Gastroesophageal sphincter (tissue), 4 donors: ENCODE data around the gene KDM6B. TPM values are rescaled to one million over a fixed set of nuclear protein-coding genes. Genes with fewer than 3 reads are reported as not detected.

ENCODE experiments used
- ATAC-seq: fragments of 150-250 bp; one replicate; pipeline ENCODE4 v1.9.1; 2016; ENCODE audit warnings: mild to moderate bottlenecking, moderate library complexity
- H3K27ac ChIP-seq, 4 donors: fragments of 200-600 bp; sonication (generic) in 3 of 4; 1 replicate in 3 of 4; 2 replicates in 1 of 4; pipeline ENCODE4 v1.5.1; 2016 to 2019
- H3K27me3 ChIP-seq: fragments of 200-600 bp; sonication (generic); one replicate; pipeline ENCODE4 v1.5.1; 2019
- H3K36me3 ChIP-seq, 2 donors: fragments of 200-600 bp; sonication (generic); one replicate each; pipeline ENCODE4 v1.5.1; 2019; ENCODE audit warnings: control low read depth in 1 of 2
- H3K4me1 ChIP-seq, 3 donors: fragments of 200-600 bp; sonication (generic); 1 replicate in 2 of 3; 2 replicates in 1 of 3; pipeline ENCODE4 v1.5.1; 2016 to 2019; ENCODE audit warnings: control low read depth in 2 of 3
- H3K4me3 ChIP-seq, 2 donors: fragments of 200-600 bp; sonication (generic); one replicate each; pipeline ENCODE4 v1.5.1; 2019; ENCODE audit warnings: mild to moderate bottlenecking in 1 of 2, moderate library complexity in 1 of 2
- H3K9me3 ChIP-seq, 3 donors: fragments of 200-600 bp; sonication (generic); one replicate each; pipeline ENCODE4 v1.5.1; 2017 to 2019; ENCODE audit warnings: control low read depth in 2 of 3
- EP300 ChIP-seq: sonication (generic); formaldehyde crosslinking; IDR thresholded peaks from one replicate; pipeline ENCODE4 v1.6.1; 2017; ENCODE audit warnings: antibody characterized with exemption, mild to moderate bottlenecking
- POLR2A ChIP-seq, 2 donors: fragments of 450-650 bp; IDR thresholded peaks; one replicate each; pipeline ENCODE4 v1.6.1; 2017; ENCODE audit warnings: antibody characterized with exemption in 2 of 2, mild to moderate bottlenecking in 2 of 2, moderate library complexity in 1 of 2
- POLR2AphosphoS5 ChIP-seq: sonication (generic); formaldehyde crosslinking; IDR thresholded peaks from one replicate; pipeline ENCODE4 v1.6.1; 2017; ENCODE audit warnings: antibody characterized with exemption
- WGBS, 2 donors: methylation state at CpG; one replicate each; pipeline ENCODE4 v1.1.5; 2018; ENCODE audit warnings: low coverage in 1 of 2; 5-methylcytosine and 5-hydroxymethylcytosine counted together
- total RNA-seq, 4 donors: library from RNA; depleted of rRNA; stranded (reverse); fragments of >200 nt; gene quantifications; one replicate each; pipeline ENCODE4 v1.1.0, GENCODE V29; 2016
- TF ChIP-seq, protein P1 (sequence below), 4 experiments: fragments of 200-600 bp in 2 of 4; fragments of 450-650 bp in 2 of 4; sonication (generic) in 1 of 4; IDR thresholded peaks; one replicate each; pipeline ENCODE4 v1.5.1; 2017 to 2019; ENCODE audit warnings: antibody characterized with exemption in 4 of 4, mild to moderate bottlenecking in 2 of 4, moderate library complexity in 2 of 4

Gene KDM6B
- total RNA-seq, 4 donors from 2014 or later, result 5.7 to 16.2 (median 15.6) TPM

- peaks cover 9 to 93% (median 51%) of the 10 kb centered on the region in 3 donors for H3K4me1 ChIP-seq
Measured at GRCh38 chr17:7840875-7841274, 6.9 kb downstream of the KDM6B start.

GRCh38 chr17:7841396-7841914 lies 7.4 kb downstream of the KDM6B start:
- peak overlapping the region; percentile 78 to 99 (median 94) for H3K27ac ChIP-seq
- peaks cover 9 to 91% (median 46%) of the 10 kb centered on the region in 3 donors for H3K4me1 ChIP-seq
- 1 to 3% methylated on average over 18 to 22 of the region's 34 CpGs for WGBS, 2 donors
- H3K27me3 ChIP-seq, result no peaks in the 10 kb centered on the region
- H3K4me3 ChIP-seq, result peak overlapping the region; percentile 68 to 84
- H3K9me3 ChIP-seq, result no peaks in the 10 kb centered on the region
- H3K36me3 ChIP-seq, result peaks cover 0 to 27% of the 10 kb centered on the region in 2 donors
- peak; percentile 74 for ATAC-seq
- TF ChIP-seq, protein P1, sequence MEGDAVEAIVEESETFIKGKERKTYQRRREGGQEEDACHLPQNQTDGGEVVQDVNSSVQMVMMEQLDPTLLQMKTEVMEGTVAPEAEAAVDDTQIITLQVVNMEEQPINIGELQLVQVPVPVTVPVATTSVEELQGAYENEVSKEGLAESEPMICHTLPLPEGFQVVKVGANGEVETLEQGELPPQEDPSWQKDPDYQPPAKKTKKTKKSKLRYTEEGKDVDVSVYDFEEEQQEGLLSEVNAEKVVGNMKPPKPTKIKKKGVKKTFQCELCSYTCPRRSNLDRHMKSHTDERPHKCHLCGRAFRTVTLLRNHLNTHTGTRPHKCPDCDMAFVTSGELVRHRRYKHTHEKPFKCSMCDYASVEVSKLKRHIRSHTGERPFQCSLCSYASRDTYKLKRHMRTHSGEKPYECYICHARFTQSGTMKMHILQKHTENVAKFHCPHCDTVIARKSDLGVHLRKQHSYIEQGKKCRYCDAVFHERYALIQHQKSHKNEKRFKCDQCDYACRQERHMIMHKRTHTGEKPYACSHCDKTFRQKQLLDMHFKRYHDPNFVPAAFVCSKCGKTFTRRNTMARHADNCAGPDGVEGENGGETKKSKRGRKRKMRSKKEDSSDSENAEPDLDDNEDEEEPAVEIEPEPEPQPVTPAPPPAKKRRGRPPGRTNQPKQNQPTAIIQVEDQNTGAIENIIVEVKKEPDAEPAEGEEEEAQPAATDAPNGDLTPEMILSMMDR (IDR thresholded peaks at IDR 0.05), result peak in 1 of 4 experiments; percentile 64
- TF ChIP-seq POLR2AphosphoS5 (no peak), EP300 (no peak), POLR2A (IDR thresholded peaks at IDR 0.05) (peak in 1 of 2 donors; percentile 39)

More at GRCh38 chr17:7840875-7841274, 6.9 kb downstream of the KDM6B start:
- TF ChIP-seq POLR2A (IDR thresholded peaks at IDR 0.05) (no peak), POLR2AphosphoS5 (no peak), EP300 (no peak)
- TF ChIP-seq, protein P1 (IDR thresholded peaks at IDR 0.05), result no peak
- Histone ChIP-seq H3K9me3 (no peaks in the 10 kb centered on the region), H3K27ac (peak overlapping the region; percentile 78 to 99 (median 94)), H3K27me3 (no peaks in the 10 kb centered on the region), H3K4me3 (peak overlapping the region in 1 of 2 donors; percentile 84), H3K36me3 (peaks cover 0 to 21% of the 10 kb centered on the region in 2 donors)
- WGBS, 2 donors, result 83% methylated on average over 1 of the region's 1 CpG; no CpG with 5 or more reads in 1 of the 2 donors
- no peak for ATAC-seq

- Histone ChIP-seq H3K36me3 (peaks cover 0 to 32% of the 10 kb centered on the region in 2 donors), H3K27me3 (no peaks in the 10 kb centered on the region), H3K9me3 (no peaks in the 10 kb centered on the region), H3K27ac (peak overlapping the region; percentile 78 to 99 (median 94)), H3K4me1 (peaks cover 7 to 86% (median 41%) of the 10 kb centered on the region in 3 donors), H3K4me3 (peak overlapping the region; percentile 68 to 84)
- peak; percentile 67 for ATAC-seq
- 0% methylated on average over 1 of the region's 46 CpGs; no CpG with 5 or more reads in 1 of the 2 donors for WGBS, 2 donors
- TF ChIP-seq, protein P1 (IDR thresholded peaks at IDR 0.05), result peak in 2 of 4 experiments; percentile 16 to 38
- TF ChIP-seq POLR2AphosphoS5, result no peak
- no peak for TF ChIP-seq EP300
- no peak for TF ChIP-seq POLR2A (IDR thresholded peaks at IDR 0.05)
Measured at GRCh38 chr17:7841915-7842379, 7.9 kb downstream of the KDM6B start.

DNA sequence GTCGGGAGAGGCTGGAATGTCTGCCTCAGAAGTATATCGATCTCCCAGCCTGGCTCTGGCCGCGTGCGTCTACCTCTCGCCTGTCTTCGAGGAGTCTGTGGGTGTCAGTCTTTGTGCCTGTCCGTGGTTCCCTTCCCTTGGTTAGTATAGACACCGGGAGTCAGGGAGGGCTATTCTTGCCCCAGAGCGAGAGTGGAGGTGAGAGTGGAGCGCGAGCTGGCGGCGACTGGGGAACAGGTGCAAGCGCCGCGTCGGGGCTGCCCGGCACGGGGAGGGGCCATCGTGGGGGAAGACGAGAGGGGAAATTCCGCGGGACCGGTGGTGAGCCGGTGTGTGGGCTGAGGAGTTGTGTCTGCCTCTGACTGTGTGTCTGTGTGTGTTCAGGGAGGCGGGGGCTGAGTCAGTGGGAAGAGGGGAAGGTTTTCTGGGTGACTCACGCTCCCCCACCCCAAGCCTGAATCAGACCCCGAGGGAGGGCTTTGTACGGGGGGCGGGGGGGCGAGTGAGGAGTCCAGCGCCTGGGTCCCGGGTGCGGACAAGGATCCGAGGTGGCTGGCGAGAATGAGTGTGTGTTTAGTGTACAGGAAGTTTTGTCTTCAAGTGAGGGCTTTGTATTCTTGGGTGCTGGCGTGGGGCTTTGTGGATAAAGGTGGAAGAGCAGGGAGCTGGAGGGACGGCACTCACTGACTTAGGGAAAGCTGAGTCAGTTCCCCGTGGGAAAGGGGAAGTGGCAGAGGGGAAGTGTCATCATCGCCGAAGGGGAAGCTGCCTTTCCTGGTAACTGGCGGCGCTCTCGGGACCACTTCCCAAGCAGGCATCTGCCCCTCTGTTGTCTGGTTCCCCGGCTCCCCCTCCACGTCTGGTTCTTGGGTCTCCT lies 8.6 kb downstream of the KDM6B start:
- Histone ChIP-seq H3K27me3 (no peaks in the 10 kb centered on the region), H3K36me3 (peaks cover 0 to 38% of the 10 kb centered on the region in 2 donors), H3K4me3 (peak overlapping the region; percentile 68 to 84), H3K27ac (peak overlapping the region; percentile 78 to 99 (median 94)), H3K9me3 (no peaks in the 10 kb centered on the region), H3K4me1 (peaks cover 6 to 80% (median 35%) of the 10 kb centered on the region in 3 donors)
- peak; percentile 24 for ATAC-seq
- WGBS, 2 donors, result 0% methylated on average over 2 to 8 of the region's 47 CpGs
- peak; percentile 85 for TF ChIP-seq POLR2AphosphoS5
- TF ChIP-seq POLR2A (IDR thresholded peaks at IDR 0.05), result peak; percentile 33 to 58
- TF ChIP-seq, protein P1 (IDR thresholded peaks at IDR 0.05), result no peak
